OCI-LY3 (cell line): ENCODE results near the gene TMEM51.

ENCODE experiments used
- EZH2phosphoT487 ChIP-seq: fragments of 200-600 bp; shearing (Covaris generic); IDR thresholded peaks from 2 replicates; pipeline ENCODE4 v1.6.1; 2018; ENCODE audit warnings: antibody characterized with exemption, mixed run types, low read depth
- TF ChIP-seq, protein P1 (sequence below): fragments of 200-600, 300-600 bp; sonication (generic); IDR thresholded peaks from 2 replicates; pipeline ENCODE4 v1.5.1; 2014; ENCODE audit warnings: antibody characterized with exemption, low read length, low read depth

DNA sequence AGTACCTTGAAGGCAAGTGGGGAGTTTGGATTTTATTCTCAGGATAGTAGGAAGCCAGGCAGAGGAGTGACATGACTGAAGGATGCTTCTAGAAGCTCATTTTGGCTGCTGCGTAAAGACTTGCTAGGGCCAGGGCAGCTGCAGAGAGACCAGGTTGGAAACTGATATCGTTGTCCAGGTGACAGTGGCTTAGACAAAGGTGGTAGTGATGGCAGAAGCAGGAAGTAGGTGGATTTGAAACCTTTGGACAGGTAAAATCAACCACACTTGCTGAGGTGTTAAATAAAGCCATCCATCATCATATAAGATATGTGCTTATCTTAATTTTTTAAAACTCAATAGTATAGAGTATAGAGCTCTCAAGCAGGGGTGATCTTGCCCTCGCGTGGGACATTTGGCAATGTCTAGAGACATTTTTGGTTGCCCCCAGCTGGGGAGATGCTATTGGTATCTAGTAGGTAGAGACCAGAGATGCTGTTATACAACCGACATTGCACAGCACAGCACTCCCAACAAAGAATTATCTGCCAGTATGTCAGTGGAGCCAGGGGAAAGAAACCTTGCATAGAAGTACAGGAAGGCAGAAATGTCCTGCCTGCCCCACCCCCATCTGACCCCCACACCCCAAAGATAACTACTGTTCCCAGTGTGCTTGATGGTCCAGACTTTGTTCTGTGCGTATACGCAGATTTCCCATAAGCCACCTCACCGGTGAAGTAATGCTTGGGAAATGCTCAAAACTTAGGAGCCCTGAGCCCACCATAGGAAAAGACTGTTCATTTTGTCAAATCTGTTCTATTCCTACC is 31.1 kb downstream of the TMEM51 start:
- TF ChIP-seq, protein P1, sequence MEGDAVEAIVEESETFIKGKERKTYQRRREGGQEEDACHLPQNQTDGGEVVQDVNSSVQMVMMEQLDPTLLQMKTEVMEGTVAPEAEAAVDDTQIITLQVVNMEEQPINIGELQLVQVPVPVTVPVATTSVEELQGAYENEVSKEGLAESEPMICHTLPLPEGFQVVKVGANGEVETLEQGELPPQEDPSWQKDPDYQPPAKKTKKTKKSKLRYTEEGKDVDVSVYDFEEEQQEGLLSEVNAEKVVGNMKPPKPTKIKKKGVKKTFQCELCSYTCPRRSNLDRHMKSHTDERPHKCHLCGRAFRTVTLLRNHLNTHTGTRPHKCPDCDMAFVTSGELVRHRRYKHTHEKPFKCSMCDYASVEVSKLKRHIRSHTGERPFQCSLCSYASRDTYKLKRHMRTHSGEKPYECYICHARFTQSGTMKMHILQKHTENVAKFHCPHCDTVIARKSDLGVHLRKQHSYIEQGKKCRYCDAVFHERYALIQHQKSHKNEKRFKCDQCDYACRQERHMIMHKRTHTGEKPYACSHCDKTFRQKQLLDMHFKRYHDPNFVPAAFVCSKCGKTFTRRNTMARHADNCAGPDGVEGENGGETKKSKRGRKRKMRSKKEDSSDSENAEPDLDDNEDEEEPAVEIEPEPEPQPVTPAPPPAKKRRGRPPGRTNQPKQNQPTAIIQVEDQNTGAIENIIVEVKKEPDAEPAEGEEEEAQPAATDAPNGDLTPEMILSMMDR, result no peak
- no peak for TF ChIP-seq EZH2phosphoT487
